IPS-15b (cell line): ENCODE data around the gene IRAG1.

Source experiments
- H3K27me3 ChIP-seq: one replicate; pipeline ENCODE4 v1.6.1; 2013; ENCODE audit warnings: low read length; ENCODE audit not compliant: control insufficient read depth, insufficient read depth
- H3K36me3 ChIP-seq: one replicate; pipeline ENCODE4 v1.6.1; 2013; ENCODE audit warnings: low read length; ENCODE audit not compliant: control insufficient read depth, insufficient read depth
- H3K4me1 ChIP-seq: one replicate; pipeline ENCODE4 v1.6.1; 2013; ENCODE audit warnings: mild to moderate bottlenecking, low read length; ENCODE audit not compliant: control insufficient read depth, insufficient read depth
- H3K4me3 ChIP-seq: one replicate; pipeline ENCODE4 v1.5.1; 2013; ENCODE audit warnings: low read depth, low read length
- H3K9ac ChIP-seq: one replicate; pipeline ENCODE4 v1.6.1; 2013; ENCODE audit warnings: low read depth, mild to moderate bottlenecking, low read length
- H3K9me3 ChIP-seq: one replicate; pipeline ENCODE4 v1.6.1; 2013; ENCODE audit warnings: mild to moderate bottlenecking, low read length; ENCODE audit not compliant: control insufficient read depth, insufficient read depth

IRAG1 gene

DNA sequence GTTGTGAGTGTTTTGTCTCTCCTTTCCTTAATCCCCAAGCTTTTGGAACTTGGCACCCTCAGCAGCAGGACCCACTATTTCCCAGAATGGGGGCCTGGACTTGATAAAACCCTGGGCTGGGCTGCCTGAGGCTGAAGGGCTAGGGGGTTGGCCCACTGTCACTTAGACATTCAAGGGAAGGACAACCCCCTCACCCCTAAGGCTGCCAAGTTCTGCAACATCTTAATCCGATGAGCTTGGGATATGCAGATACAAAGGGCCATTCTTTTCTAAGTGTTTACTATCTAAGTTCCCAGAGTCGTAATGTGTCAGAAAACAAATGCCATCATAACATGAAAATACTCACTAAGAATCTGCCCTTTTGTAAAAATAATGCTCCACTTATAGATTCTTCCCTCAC is 42.9 kb downstream of the IRAG1 start:
- no peaks in the 10 kb centered on the region for H3K4me1 ChIP-seq
- no peak overlapping the region for H3K4me3 ChIP-seq
- H3K9me3 ChIP-seq = no peaks in the 10 kb centered on the region
- H3K36me3 ChIP-seq = no peaks in the 10 kb centered on the region
- H3K9ac ChIP-seq = no peak overlapping the region
- no peaks in the 10 kb centered on the region for H3K27me3 ChIP-seq

DNA sequence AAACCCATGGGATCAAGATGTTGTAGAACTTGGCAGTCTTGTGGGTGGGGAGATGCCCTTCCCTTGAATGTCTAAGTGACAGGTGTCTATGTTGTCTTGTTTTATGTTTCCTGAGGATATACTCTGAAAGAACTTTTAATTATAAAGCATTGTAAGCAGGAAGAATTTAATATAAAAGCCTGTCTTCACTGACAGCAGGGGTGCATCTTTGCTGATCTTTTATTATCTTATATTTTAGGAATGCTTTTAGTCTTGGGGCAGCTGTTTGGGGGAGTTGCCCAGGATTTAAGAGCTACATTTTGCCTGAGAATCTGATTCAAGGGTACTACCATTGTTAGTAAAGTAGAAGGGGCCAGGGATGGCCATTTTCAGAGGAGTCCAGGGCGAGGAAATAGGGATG is 43.4 kb downstream of the IRAG1 start:
- Histone ChIP-seq H3K4me3 (no peak overlapping the region), H3K4me1 (no peaks in the 10 kb centered on the region), H3K9ac (no peak overlapping the region), H3K27me3 (no peaks in the 10 kb centered on the region), H3K36me3 (no peaks in the 10 kb centered on the region), H3K9me3 (no peaks in the 10 kb centered on the region)

DNA sequence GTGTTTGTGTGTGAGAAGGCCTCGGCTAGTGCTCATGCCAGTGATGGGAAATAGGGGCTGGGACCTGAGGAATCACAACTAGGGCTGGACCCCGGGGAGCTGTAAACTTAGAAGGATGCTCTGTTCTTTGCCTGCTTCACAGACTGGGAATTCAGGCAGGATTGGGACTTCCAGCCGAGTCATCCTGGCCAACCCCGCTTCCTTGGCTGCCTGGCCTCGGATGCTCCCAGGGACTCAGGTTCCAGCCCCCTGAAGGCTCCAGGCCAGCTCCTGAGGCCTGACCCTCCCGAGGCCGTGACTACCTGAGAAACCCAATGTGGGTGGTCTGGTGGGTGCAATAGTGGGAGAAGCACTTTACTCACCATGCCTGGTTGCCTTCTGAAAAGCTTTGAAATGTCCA is 44.7 kb downstream of the IRAG1 start:
- no peak overlapping the region for H3K4me3 ChIP-seq
- H3K27me3 ChIP-seq = no peaks in the 10 kb centered on the region
- H3K9me3 ChIP-seq = no peaks in the 10 kb centered on the region
- no peak overlapping the region for H3K9ac ChIP-seq
- H3K36me3 ChIP-seq = no peaks in the 10 kb centered on the region
- H3K4me1 ChIP-seq = no peaks in the 10 kb centered on the region

DNA sequence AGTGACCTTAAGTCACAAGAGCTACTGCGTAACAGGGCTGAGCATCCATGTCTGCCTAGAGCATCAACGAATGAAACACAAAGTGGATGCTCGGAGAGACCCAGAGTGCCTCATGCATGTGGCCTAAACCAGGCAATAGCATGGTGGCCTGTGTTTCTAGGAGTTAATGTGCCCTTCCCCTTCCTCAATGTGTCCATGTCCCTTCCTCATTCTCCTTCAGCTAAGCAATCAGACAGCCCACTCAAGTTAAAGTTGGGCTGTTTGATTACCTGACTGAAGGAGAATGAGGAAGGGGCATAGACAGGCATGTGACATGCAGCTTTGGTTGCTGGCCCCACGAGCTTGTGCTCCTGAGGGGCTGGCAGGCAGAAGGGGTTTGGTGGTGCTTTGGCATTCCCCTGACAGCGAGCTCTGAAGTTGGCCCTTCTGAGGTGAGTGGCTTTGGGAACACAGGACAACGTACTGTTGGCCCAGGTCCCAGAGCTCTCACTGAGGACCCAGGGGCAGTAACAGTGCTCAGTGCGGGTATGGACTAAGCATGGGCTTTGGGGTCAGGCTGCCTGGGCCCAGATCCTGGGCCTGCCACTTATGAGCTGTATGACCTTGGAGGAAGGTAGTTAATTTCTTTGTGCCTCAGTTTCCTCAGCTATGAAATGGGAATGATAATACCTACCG is 46.7 kb downstream of the IRAG1 start:
- H3K9me3 ChIP-seq = no peaks in the 10 kb centered on the region
- no peak overlapping the region for H3K4me3 ChIP-seq
- H3K9ac ChIP-seq = no peak overlapping the region
- H3K4me1 ChIP-seq = no peaks in the 10 kb centered on the region
- H3K36me3 ChIP-seq = no peaks in the 10 kb centered on the region
- no peaks in the 10 kb centered on the region for H3K27me3 ChIP-seq

DNA sequence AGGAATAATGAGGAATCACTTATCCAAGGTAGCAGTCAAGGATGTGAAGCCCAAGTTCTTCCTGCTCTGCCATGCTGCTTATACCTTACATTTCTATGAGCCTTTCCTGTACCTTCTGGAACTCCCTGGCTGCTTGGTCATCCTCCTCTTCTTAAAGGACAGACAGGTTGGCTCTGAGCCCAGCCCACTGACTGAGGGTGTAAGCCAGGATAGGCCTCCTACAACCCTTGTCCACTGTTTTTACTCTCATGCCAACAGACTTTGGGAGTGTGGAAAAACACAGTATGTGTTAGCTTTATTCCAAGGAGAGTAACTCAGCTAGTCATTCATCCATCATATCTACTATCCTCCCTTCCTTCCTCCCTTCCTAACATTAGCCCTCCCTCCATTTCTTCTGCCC is 47.5 kb downstream of the IRAG1 start:
- H3K4me1 ChIP-seq = no peaks in the 10 kb centered on the region
- H3K36me3 ChIP-seq = no peaks in the 10 kb centered on the region
- H3K9me3 ChIP-seq = no peaks in the 10 kb centered on the region
- H3K27me3 ChIP-seq = no peaks in the 10 kb centered on the region
- H3K4me3 ChIP-seq = no peak overlapping the region
- H3K9ac ChIP-seq = no peak overlapping the region

DNA sequence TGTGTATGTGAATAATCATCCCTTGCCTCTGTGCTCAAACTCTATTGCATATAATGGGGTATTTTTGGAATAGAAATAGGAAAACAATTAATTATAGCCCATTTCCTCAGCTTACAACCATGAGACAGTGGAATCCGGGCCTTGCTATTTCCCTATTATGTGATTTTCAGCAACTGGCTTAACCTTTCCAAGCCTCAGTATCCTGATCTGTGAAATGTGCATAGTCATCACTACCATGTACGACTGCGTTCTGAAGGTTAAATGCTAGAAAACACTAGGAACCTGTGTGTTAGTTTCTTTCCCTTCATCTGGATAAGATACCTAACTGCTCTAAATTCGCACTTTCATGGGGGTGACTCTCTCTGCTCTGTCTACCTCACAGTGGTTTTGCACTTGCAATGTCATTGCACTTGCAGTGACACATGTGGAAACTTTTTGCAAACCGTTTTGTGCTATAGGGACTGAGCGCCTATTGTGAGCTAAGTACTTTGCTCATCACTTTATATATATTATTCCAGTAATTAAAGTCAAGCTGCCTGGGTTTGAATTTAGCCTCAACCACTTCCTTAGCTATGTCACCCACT is 48.3 kb downstream of the IRAG1 start:
- Histone ChIP-seq H3K27me3 (no peaks in the 10 kb centered on the region), H3K9ac (no peak overlapping the region), H3K36me3 (no peaks in the 10 kb centered on the region), H3K4me1 (no peaks in the 10 kb centered on the region), H3K4me3 (no peak overlapping the region), H3K9me3 (no peaks in the 10 kb centered on the region)
